Measurements from ENCODE around the gene GUCY2F.

- TF ChIP-seq, protein P1, sequence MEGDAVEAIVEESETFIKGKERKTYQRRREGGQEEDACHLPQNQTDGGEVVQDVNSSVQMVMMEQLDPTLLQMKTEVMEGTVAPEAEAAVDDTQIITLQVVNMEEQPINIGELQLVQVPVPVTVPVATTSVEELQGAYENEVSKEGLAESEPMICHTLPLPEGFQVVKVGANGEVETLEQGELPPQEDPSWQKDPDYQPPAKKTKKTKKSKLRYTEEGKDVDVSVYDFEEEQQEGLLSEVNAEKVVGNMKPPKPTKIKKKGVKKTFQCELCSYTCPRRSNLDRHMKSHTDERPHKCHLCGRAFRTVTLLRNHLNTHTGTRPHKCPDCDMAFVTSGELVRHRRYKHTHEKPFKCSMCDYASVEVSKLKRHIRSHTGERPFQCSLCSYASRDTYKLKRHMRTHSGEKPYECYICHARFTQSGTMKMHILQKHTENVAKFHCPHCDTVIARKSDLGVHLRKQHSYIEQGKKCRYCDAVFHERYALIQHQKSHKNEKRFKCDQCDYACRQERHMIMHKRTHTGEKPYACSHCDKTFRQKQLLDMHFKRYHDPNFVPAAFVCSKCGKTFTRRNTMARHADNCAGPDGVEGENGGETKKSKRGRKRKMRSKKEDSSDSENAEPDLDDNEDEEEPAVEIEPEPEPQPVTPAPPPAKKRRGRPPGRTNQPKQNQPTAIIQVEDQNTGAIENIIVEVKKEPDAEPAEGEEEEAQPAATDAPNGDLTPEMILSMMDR (IDR thresholded peaks at IDR 0.05; ENCODE audit: low read length), result no peak
- no peak for TF ChIP-seq EZH2 (IDR thresholded peaks at IDR 0.05; ENCODE audit: borderline replicate concordance, low read length)
Observed at GRCh38 chrX:109360301-109360700, 121.6 kb downstream of the GUCY2F start.

All from OCI-LY1 (cell line).